HEK293 (cell line): ENCODE measurements around the gene HOXD12.
A peak's percentile ranks its signal among the peaks of the same experiment; 100 is the strongest.

Source experiments
- GLIS2 ChIP-seq: fragments of 450-650 bp; formaldehyde crosslinking; IDR thresholded peaks from 2 replicates; pipeline ENCODE4 v1.5.1; 2016; ENCODE audit warnings: missing biosample characterization, missing genetic modification characterization
- HOXD13 ChIP-seq: sonication (generic); formaldehyde crosslinking; IDR thresholded peaks from 2 replicates; pipeline ENCODE4 v1.8.0; 2022; ENCODE audit warnings: missing genetic modification reagents, borderline replicate concordance
- KLF1 ChIP-seq: fragments of 450-650 bp; formaldehyde crosslinking; IDR thresholded peaks from 2 replicates; pipeline ENCODE4 v1.5.1; 2016; ENCODE audit warnings: missing biosample characterization, missing genetic modification characterization
- PBX3 ChIP-seq: sonication (generic); formaldehyde crosslinking; IDR thresholded peaks from 2 replicates; pipeline ENCODE4 v1.8.1; 2022; ENCODE audit warnings: mild to moderate bottlenecking, moderate library complexity, missing genetic modification reagents
- PRDM1 ChIP-seq: fragments of 450-650 bp; formaldehyde crosslinking; IDR thresholded peaks from 2 replicates; pipeline ENCODE4; 2016; ENCODE audit warnings: missing biosample characterization, missing genetic modification characterization
- SCRT2 ChIP-seq: fragments of 450-650 bp; formaldehyde crosslinking; IDR thresholded peaks from 2 replicates; pipeline ENCODE4 v1.5.1; 2016; ENCODE audit warnings: missing biosample characterization, missing genetic modification characterization
- SETDB1 ChIP-seq: IDR thresholded peaks from one replicate; pipeline ENCODE4 v1.6.1; 2017; ENCODE audit warnings: mild to moderate bottlenecking, low read length, moderate library complexity, mixed read lengths; ENCODE audit not compliant: insufficient read length
- TCF7L2 ChIP-seq: IDR thresholded peaks from 2 replicates; pipeline ENCODE4 v1.6.1; 2011; ENCODE audit warnings: low read depth, mild to moderate bottlenecking, inconsistent platforms, low read length, moderate library complexity, borderline replicate concordance
- WT1 ChIP-seq: fragments of 450-650 bp; formaldehyde crosslinking; IDR thresholded peaks from 2 replicates; pipeline ENCODE4 v1.5.1; 2016; ENCODE audit warnings: missing biosample characterization, missing genetic modification characterization
- ZBTB6 ChIP-seq: fragments of 450-650 bp; formaldehyde crosslinking; IDR thresholded peaks from 2 replicates; pipeline ENCODE4 v1.5.1; 2017; ENCODE audit warnings: missing biosample characterization, missing genetic modification characterization
- ZFP41 ChIP-seq: fragments of 450-650 bp; formaldehyde crosslinking; IDR thresholded peaks from 2 replicates; pipeline ENCODE4 v1.5.1; 2016; ENCODE audit warnings: missing biosample characterization, missing genetic modification characterization, borderline replicate concordance
- ZNF112 ChIP-seq: fragments of 450-650 bp; formaldehyde crosslinking; IDR thresholded peaks from 2 replicates; pipeline ENCODE4 v1.5.0; 2017; ENCODE audit warnings: missing biosample characterization, missing genetic modification characterization
- ZNF114 ChIP-seq: fragments of 450-650 bp; formaldehyde crosslinking; IDR thresholded peaks from 2 replicates; pipeline ENCODE4 v1.5.0; 2017; ENCODE audit warnings: missing biosample characterization, missing genetic modification characterization
- ZNF132 ChIP-seq: fragments of 450-650 bp; formaldehyde crosslinking; IDR thresholded peaks from 2 replicates; pipeline ENCODE4 v1.5.1; 2017; ENCODE audit warnings: missing biosample characterization, missing genetic modification characterization, borderline replicate concordance
- ZNF148 ChIP-seq: fragments of 450-650 bp; formaldehyde crosslinking; IDR thresholded peaks from 2 replicates; pipeline ENCODE4 v1.5.0; 2017; ENCODE audit warnings: missing biosample characterization, missing genetic modification characterization, borderline replicate concordance
- ZNF202 ChIP-seq: fragments of 450-650 bp; formaldehyde crosslinking; IDR thresholded peaks from 2 replicates; pipeline ENCODE4 v1.5.1; 2016; ENCODE audit warnings: missing biosample characterization, missing genetic modification characterization, borderline replicate concordance
- ZNF223 ChIP-seq: fragments of 450-650 bp; formaldehyde crosslinking; IDR thresholded peaks from 2 replicates; pipeline ENCODE4 v1.5.1; 2016; ENCODE audit warnings: missing biosample characterization, missing genetic modification characterization
- ZNF248 ChIP-seq: fragments of 450-650 bp; formaldehyde crosslinking; IDR thresholded peaks from 2 replicates; pipeline ENCODE4 v1.5.1; 2017; ENCODE audit warnings: missing biosample characterization, missing genetic modification characterization
- ZNF274 ChIP-seq, 2 experiments: fragments of 200-500 bp in 1 of 2; fragments of 450-650 bp in 1 of 2; sonication (Bioruptor generic) in 1 of 2; formaldehyde crosslinking in 1 of 2; IDR thresholded peaks; 2 replicates each; pipeline versions ENCODE4 v1.5.1 to v1.6.1; 2014 to 2016; ENCODE audit warnings: borderline replicate concordance in 1 of 2, inconsistent platforms in 1 of 2, low read length in 1 of 2, missing biosample characterization in 1 of 2, missing genetic modification characterization in 1 of 2
- ZNF335 ChIP-seq: fragments of 450-650 bp; formaldehyde crosslinking; conservative IDR thresholded peaks from 2 replicates; pipeline ENCODE4 v1.5.1; 2016; ENCODE audit warnings: missing biosample characterization, missing genetic modification characterization
- ZNF362 ChIP-seq: fragments of 450-650 bp; formaldehyde crosslinking; IDR thresholded peaks from 2 replicates; pipeline ENCODE4 v1.5.1; 2016; ENCODE audit warnings: missing biosample characterization, missing genetic modification characterization
- ZNF580 ChIP-seq: fragments of 450-650 bp; formaldehyde crosslinking; IDR thresholded peaks from 2 replicates; pipeline ENCODE4 v1.5.1; 2016; ENCODE audit warnings: missing biosample characterization, missing genetic modification characterization
- ZNF701 ChIP-seq: fragments of 450-650 bp; formaldehyde crosslinking; IDR thresholded peaks from 2 replicates; pipeline ENCODE4 v1.5.1; 2016; ENCODE audit warnings: missing biosample characterization, missing genetic modification characterization
- ZNF776 ChIP-seq: fragments of 450-650 bp; formaldehyde crosslinking; IDR thresholded peaks from 2 replicates; pipeline ENCODE4 v1.5.0; 2017; ENCODE audit warnings: missing biosample characterization, missing genetic modification characterization, borderline replicate concordance
- ZNF777 ChIP-seq: fragments of 450-650 bp; formaldehyde crosslinking; IDR thresholded peaks from 2 replicates; pipeline ENCODE4 v1.5.1; 2017; ENCODE audit warnings: missing biosample characterization, missing genetic modification characterization, borderline replicate concordance
- ZNF837 ChIP-seq: fragments of 450-650 bp; formaldehyde crosslinking; IDR thresholded peaks from 2 replicates; pipeline ENCODE4 v1.5.1; 2016; ENCODE audit warnings: missing biosample characterization, missing genetic modification characterization
- ZSCAN16 ChIP-seq: fragments of 450-650 bp; formaldehyde crosslinking; IDR thresholded peaks from 2 replicates; pipeline ENCODE4 v1.5.1; 2016; ENCODE audit warnings: missing biosample characterization, missing genetic modification characterization
- ZSCAN5A ChIP-seq: fragments of 450-650 bp; formaldehyde crosslinking; IDR thresholded peaks from 2 replicates; pipeline ENCODE4 v1.5.1; 2016; ENCODE audit warnings: missing biosample characterization, missing genetic modification characterization
- TF ChIP-seq, protein P1 (sequence below): fragments of 450-650 bp; formaldehyde crosslinking; IDR thresholded peaks from 2 replicates; pipeline ENCODE4 v1.5.1; 2017; ENCODE audit warnings: missing biosample characterization, missing genetic modification characterization

The HOXD12 gene

GRCh38 chr2:176106581-176107539 lies 7.3 kb downstream of the HOXD12 start, which contains the start of gene HOXD11 (continued):
- TF ChIP-seq ZNF362 (tag by site-specific recombination) (no peak), SCRT2 (tag by site-specific recombination) (peak; percentile 97), ZNF701 (no peak), ZNF837 (tag by site-specific recombination) (0 out of 2 replicates have a peak, but pooled peaks have one; percentile 49), PRDM1 (tag by site-specific recombination) (peak; percentile 55), ZNF777 (no peak), HOXD13 (CRISPR knock-in tag) (no peak), ZNF112 (tag by site-specific recombination) (no peak), ZNF148 (no peak), TCF7L2 (peak; percentile 69; the same call in 1 of the 2 replicates), ZNF274 (IDR thresholded peaks at IDR 0.05; ENCODE audit: low read length) (no peak), ZNF274 (tag by site-specific recombination; IDR thresholded peaks at IDR 0.05; ENCODE audit: borderline replicate concordance) (no peak), KLF1 (tag by site-specific recombination) (0 out of 2 replicates have a peak, but pooled peaks have one; percentile 40), SETDB1 (no peak), ZNF223 (tag by site-specific recombination) (no peak), ZNF202 (tag by site-specific recombination) (no peak), PBX3 (CRISPR knock-in tag) (0 out of 2 replicates have a peak, but pooled peaks have one; percentile 13), ZNF580 (tag by site-specific recombination) (no peak), ZNF248 (tag by site-specific recombination) (no peak), ZFP41 (tag by site-specific recombination) (no peak), ZNF132 (tag by site-specific recombination) (no peak), ZNF776 (tag by site-specific recombination) (no peak), GLIS2 (tag by site-specific recombination) (peak; percentile 81), ZNF335 (tag by site-specific recombination) (0 out of 2 replicates have a peak, but pooled peaks have one; percentile 30), WT1 (tag by site-specific recombination) (peak; percentile 38; the same call in 1 of the 2 replicates), ZSCAN16 (tag by site-specific recombination) (no peak), ZBTB6 (tag by site-specific recombination) (peak; percentile 97), ZSCAN5A (tag by site-specific recombination) (no peak), ZNF114 (no peak)
- TF ChIP-seq, protein P1, sequence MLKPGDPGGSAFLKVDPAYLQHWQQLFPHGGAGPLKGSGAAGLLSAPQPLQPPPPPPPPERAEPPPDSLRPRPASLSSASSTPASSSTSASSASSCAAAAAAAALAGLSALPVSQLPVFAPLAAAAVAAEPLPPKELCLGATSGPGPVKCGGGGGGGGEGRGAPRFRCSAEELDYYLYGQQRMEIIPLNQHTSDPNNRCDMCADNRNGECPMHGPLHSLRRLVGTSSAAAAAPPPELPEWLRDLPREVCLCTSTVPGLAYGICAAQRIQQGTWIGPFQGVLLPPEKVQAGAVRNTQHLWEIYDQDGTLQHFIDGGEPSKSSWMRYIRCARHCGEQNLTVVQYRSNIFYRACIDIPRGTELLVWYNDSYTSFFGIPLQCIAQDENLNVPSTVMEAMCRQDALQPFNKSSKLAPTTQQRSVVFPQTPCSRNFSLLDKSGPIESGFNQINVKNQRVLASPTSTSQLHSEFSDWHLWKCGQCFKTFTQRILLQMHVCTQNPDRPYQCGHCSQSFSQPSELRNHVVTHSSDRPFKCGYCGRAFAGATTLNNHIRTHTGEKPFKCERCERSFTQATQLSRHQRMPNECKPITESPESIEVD (tag by site-specific recombination) = peak; percentile 75
